ENCODE data around the gene SMPD4.
"Not testable (repeated sequence)": the region's sequence is repeated elsewhere in the genome, so short reads cannot be mapped to it uniquely, and the experiment has no call there.

The SMPD4 gene

GRCh38 chr2:130139331-130140280 lies 41.8 kb downstream of the SMPD4 start:
- not testable (repeated sequence) for DNase-seq

- DNase-seq = not testable (repeated sequence)
Measured at GRCh38 chr2:130138841-130139251, 42.6 kb downstream of the SMPD4 start.

- DNase-seq = not testable (repeated sequence)
Measured at GRCh38 chr2:130138326-130138725, 43.1 kb downstream of the SMPD4 start.

GRCh38 chr2:130137118-130137517 lies 44.3 kb downstream of the SMPD4 start:
- not testable (repeated sequence) for DNase-seq

GRCh38 chr2:130136546-130136945 lies 44.9 kb downstream of the SMPD4 start:
- DNase-seq = not testable (repeated sequence)

GRCh38 chr2:130135692-130136541 lies 45.5 kb downstream of the SMPD4 start:
- no peak for DNase-seq

GRCh38 chr2:130129120-130129829 lies 52.1 kb downstream of the SMPD4 start, which contains the start of gene POTEF:
Gene POTEF, minus strand, starts transcription at chr2:130129222. Its CDS starts 8,707 bp downstream, at chr2:130120515.
- DNase-seq = not testable (repeated sequence)

- not testable (repeated sequence) for DNase-seq
Measured at GRCh38 chr2:130128464-130128863, 52.9 kb downstream of the SMPD4 start.

- DNase-seq = not testable (repeated sequence)
Measured at GRCh38 chr2:130127726-130128125, 53.7 kb downstream of the SMPD4 start.

- DNase-seq = not testable (repeated sequence)
Measured at GRCh38 chr2:130120924-130121323, 60.5 kb downstream of the SMPD4 start.

- DNase-seq = not testable (repeated sequence)
Measured at GRCh38 chr2:130102597-130103363, 78.6 kb downstream of the SMPD4 start.
